Natural killer cell (primary cell): Measurements from ENCODE around the gene PTP4A2. TPM values are rescaled to one million over a fixed set of nuclear protein-coding genes. Genes with fewer than 3 reads are reported as not detected.

ENCODE experiments used
- ATAC-seq, 3 donors: fragments of 150-1000 bp in 2 of 3; fragments of 200-7000 bp in 1 of 3; cut with Tn5 transposase; 1 replicate in 1 of 3; 2 replicates in 2 of 3; pipeline ENCODE4 v1.10.0; 2021; ENCODE audit warnings: mild to moderate bottlenecking in 2 of 3, moderate library complexity in 2 of 3
- DNase-seq, 2 donors: peaks; one replicate each; pipeline versions ENCODE4 v3.0.0 to v3.0.0-alpha.2; 2013 to 2021; ENCODE audit warnings: mixed read lengths in 1 of 2
- H3K27ac ChIP-seq: one replicate; pipeline ENCODE4 v1.5.1; 2013; ENCODE audit warnings: mild to moderate bottlenecking, low read length
- H3K27me3 ChIP-seq: one replicate; pipeline ENCODE4 v1.6.1; 2013; ENCODE audit warnings: low read length; ENCODE audit not compliant: control insufficient read depth, insufficient read depth
- H3K36me3 ChIP-seq: one replicate; pipeline ENCODE4 v1.6.1; 2013; ENCODE audit warnings: low read length; ENCODE audit not compliant: control insufficient read depth, insufficient read depth
- H3K4me1 ChIP-seq: one replicate; pipeline ENCODE4 v1.6.1; 2013; ENCODE audit warnings: low read length; ENCODE audit not compliant: control insufficient read depth, insufficient read depth
- H3K4me3 ChIP-seq: one replicate; pipeline ENCODE4 v1.5.1; 2013; ENCODE audit warnings: low read length
- H3K9me3 ChIP-seq: one replicate; pipeline ENCODE4 v1.6.1; 2013; ENCODE audit warnings: low read length; ENCODE audit not compliant: control insufficient read depth, insufficient read depth
- H3K27ac Mint-ChIP-seq, 2 donors: one replicate each; pipeline ENCODE4 v1.8.0; 2022; ENCODE audit warnings: mild to moderate bottlenecking in 2 of 2, mixed read lengths in 2 of 2, moderate library complexity in 1 of 2
- H3K27me3 Mint-ChIP-seq, 2 donors: one replicate each; pipeline ENCODE4 v1.8.0; 2022; ENCODE audit warnings: low read depth in 2 of 2, mixed read lengths in 2 of 2
- H3K36me3 Mint-ChIP-seq: one replicate; pipeline ENCODE4 v1.8.0; 2022; ENCODE audit warnings: mixed read lengths
- H3K4me1 Mint-ChIP-seq, 2 donors: one replicate each; pipeline ENCODE4 v1.8.0; 2022; ENCODE audit warnings: mixed read lengths in 2 of 2
- H3K4me3 Mint-ChIP-seq: one replicate; pipeline ENCODE4 v1.8.0; 2022; ENCODE audit warnings: mild to moderate bottlenecking, moderate library complexity, mixed read lengths
- H3K9me3 Mint-ChIP-seq, 2 donors: one replicate each; pipeline ENCODE4 v1.8.0; 2022; ENCODE audit warnings: mixed read lengths in 2 of 2
- WGBS: methylation state at CpG from one replicate; pipeline ENCODE4 v1.1.7; 2013; ENCODE audit warnings: missing lambda C conversion rate; ENCODE audit not compliant: insufficient coverage; 5-methylcytosine and 5-hydroxymethylcytosine counted together
- intact Hi-C: fragments of 100-400 bp; cut with micrococcal nuclease; formaldehyde crosslinking; loops from one replicate; pipeline ENCODE4 v1.14.2; 2022
- total RNA-seq, 4 donors: library from RNA; stranded (reverse); fragments of 120-200 nt in 1 of 4; gene quantifications; one replicate each; pipeline versions ENCODE4 v1.2.3 to v1.2.4, GENCODE V29; 2013 to 2022
- TF ChIP-seq, protein P1 (sequence below): fragments of 200-600 bp; IDR thresholded peaks from one replicate; pipeline ENCODE4 v1.8.0; 2022; ENCODE audit warnings: antibody characterized with exemption

The PTP4A2 gene
- total RNA-seq, 3 donors from 2014 or later (not counting 1 experiment from before 2014, with no cell fraction given): 435 to 527 (median 443) TPM

DNA sequence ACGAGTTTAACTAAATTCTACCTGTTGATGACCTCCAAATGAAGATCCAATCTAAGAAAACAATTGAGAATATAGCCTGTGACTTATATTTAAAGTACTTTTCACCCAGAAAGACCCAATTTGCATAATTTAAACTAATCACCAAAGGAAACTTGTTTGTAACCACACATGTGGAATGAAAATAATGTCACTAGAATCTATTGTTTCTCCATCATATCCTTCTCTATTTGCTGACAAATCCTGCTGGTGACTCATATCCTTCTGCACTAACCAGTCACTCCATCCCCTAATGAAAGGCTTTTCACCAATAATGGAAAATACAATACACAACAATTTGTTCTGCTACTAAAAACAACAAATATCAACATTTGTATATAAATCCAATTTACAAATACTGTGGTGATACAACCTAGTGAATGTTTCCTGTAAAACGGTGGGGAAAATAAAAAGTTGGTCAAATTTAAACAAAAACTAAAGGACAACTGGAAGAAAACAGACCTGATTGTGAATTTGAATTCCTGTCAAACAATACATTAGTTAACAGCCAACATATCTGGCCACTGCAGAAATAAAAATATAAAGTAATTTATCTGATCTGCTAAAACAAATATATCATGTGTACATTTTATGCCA lies 6.5 kb downstream of the PTP4A2 start:
- TF ChIP-seq, protein P1, sequence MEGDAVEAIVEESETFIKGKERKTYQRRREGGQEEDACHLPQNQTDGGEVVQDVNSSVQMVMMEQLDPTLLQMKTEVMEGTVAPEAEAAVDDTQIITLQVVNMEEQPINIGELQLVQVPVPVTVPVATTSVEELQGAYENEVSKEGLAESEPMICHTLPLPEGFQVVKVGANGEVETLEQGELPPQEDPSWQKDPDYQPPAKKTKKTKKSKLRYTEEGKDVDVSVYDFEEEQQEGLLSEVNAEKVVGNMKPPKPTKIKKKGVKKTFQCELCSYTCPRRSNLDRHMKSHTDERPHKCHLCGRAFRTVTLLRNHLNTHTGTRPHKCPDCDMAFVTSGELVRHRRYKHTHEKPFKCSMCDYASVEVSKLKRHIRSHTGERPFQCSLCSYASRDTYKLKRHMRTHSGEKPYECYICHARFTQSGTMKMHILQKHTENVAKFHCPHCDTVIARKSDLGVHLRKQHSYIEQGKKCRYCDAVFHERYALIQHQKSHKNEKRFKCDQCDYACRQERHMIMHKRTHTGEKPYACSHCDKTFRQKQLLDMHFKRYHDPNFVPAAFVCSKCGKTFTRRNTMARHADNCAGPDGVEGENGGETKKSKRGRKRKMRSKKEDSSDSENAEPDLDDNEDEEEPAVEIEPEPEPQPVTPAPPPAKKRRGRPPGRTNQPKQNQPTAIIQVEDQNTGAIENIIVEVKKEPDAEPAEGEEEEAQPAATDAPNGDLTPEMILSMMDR: no peak
- H3K36me3 Mint-ChIP-seq: no peaks in the 10 kb centered on the region
- peak overlapping the region; percentile 84 to 99 for H3K27ac Mint-ChIP-seq
- H3K27me3 Mint-ChIP-seq: no peaks in the 10 kb centered on the region
- intact Hi-C loops: no loop called here
- 60% methylated on average over 1 of the region's 2 CpGs for WGBS
- Histone ChIP-seq H3K27me3 (no peaks in the 10 kb centered on the region), H3K4me1 (peaks cover 44% of the 10 kb centered on the region), H3K9me3 (no peaks in the 10 kb centered on the region), H3K27ac (peak overlapping the region; percentile 43), H3K4me3 (no peak overlapping the region), H3K36me3 (peaks cover 2% of the 10 kb centered on the region)
- H3K4me1 Mint-ChIP-seq: peaks cover 81 to 90% of the 10 kb centered on the region in 2 donors
- ATAC-seq (no peak), DNase-seq (peak in 1 of 2 donors; percentile 46)
- peak overlapping the region; percentile 100 for H3K4me3 Mint-ChIP-seq
- H3K9me3 Mint-ChIP-seq: no peaks in the 10 kb centered on the region

DNA sequence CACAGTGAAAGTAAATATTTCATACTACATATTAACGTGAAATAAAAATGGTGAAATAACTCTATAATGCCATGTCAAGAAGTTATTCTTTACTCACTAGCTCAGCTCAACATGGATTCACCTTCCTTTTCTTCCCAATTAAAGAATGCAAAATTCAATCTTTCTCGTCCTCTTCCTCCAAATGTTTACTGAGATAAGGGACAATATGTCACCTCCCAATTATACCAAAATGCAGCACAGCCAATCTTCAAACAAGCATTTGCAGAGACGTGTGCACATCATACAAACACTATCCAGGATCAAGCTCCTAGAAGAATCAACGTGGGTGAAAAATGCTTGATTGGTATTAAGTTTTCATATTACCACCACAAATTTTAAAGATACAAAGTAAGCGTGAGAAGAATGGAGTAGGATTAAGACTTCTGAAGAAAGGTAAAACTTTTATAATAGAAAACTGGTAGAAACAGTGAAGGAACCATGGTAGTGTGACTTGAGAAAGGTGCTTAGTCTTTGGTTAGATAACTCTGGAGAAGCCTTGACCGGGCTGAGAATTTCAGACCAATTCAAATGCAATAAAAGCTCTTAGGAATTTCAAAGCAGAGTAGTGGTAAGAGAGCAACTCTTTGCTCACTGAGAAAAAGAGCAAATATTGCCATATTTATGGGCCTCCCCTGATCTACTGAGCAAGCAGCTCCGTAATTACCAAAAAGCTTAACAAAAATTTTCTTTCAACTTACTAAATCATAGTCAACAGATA lies 7.2 kb downstream of the PTP4A2 start:
- Mint-ChIP-seq H3K27ac (peak overlapping the region; percentile 84 to 99), H3K36me3 (no peaks in the 10 kb centered on the region), H3K4me1 (peaks cover 80 to 90% of the 10 kb centered on the region in 2 donors), H3K4me3 (peak overlapping the region; percentile 100), H3K9me3 (no peaks in the 10 kb centered on the region), H3K27me3 (no peaks in the 10 kb centered on the region)
- Histone ChIP-seq H3K4me1 (peaks cover 41% of the 10 kb centered on the region), H3K27me3 (no peaks in the 10 kb centered on the region), H3K36me3 (peaks cover 2% of the 10 kb centered on the region), H3K27ac (peak overlapping the region; percentile 43), H3K9me3 (no peaks in the 10 kb centered on the region), H3K4me3 (no peak overlapping the region)
- no peak for ATAC-seq
- DNase-seq: peak in 1 of 2 donors; percentile 22
- TF ChIP-seq, protein P1: no peak
- intact Hi-C loops: no loop called here
- 59% methylated on average over 4 of the region's 7 CpGs for WGBS

DNA sequence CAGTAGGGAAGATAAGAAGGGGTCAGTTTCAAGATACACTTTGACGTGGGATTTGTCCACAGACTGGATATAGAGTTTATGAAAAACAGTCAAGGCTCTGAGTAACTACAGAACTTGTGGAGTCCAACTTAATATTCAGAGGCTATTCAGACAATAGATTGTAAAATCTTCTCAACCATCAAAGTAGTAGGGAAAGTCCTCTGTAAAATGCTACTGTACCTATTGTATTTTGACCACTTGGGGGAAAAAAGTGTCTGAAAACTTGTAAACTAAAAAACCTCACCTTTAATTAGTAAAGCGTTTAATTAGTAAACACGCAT lies 10.5 kb downstream of the PTP4A2 start:
- DNase-seq (no peak), ATAC-seq (peak in 1 of 3 donors; percentile 2)
- TF ChIP-seq, protein P1: no peak
- Histone ChIP-seq H3K4me1 (peaks cover 39% of the 10 kb centered on the region), H3K27me3 (no peaks in the 10 kb centered on the region), H3K36me3 (peaks cover 2% of the 10 kb centered on the region), H3K4me3 (no peak overlapping the region), H3K9me3 (no peaks in the 10 kb centered on the region), H3K27ac (peak overlapping the region; percentile 45)
- no peaks in the 10 kb centered on the region for H3K36me3 Mint-ChIP-seq
- H3K9me3 Mint-ChIP-seq: no peaks in the 10 kb centered on the region
- H3K4me1 Mint-ChIP-seq: peaks cover 71 to 79% of the 10 kb centered on the region in 2 donors
- 63% methylated on average over 3 of the region's 3 CpGs for WGBS
- no peaks in the 10 kb centered on the region for H3K27me3 Mint-ChIP-seq
- intact Hi-C loops: loop anchor here (5.0 kb wide), 1 partner anchor 35 kb away; no protein-coding TSS in a partner anchor
- H3K4me3 Mint-ChIP-seq: peak overlapping the region; percentile 53
- H3K27ac Mint-ChIP-seq: peak overlapping the region; percentile 86 to 99
